Measurements from ENCODE around the gene MCOLN1. TPM values are rescaled to one million over a fixed set of nuclear protein-coding genes. Genes with fewer than 3 reads are reported as not detected.
A peak's percentile ranks its signal among the peaks of the same experiment; 100 is the strongest.

MCOLN1 gene
- total RNA-seq (10 to 100 TPM; 10.4 to 29.1 (median 13.4) TPM), polyA plus RNA-seq (10 to 100 TPM; 20.8 to 34.9 TPM)
- long read RNA-seq, donor 1, transcript MCOLN1-201 (14 exons, 2,082 nt): major isoform, 22 of 36 reads
- long read RNA-seq, donor 1, partial matches to known transcripts: 6 of 36 reads
- long read RNA-seq, donor 1, other reads (novel, unspliced or antisense): 4 of 36 reads
- long read RNA-seq, donor 2, transcript MCOLN1-201 (14 exons, 2,082 nt): major isoform, 24 of 39 reads
- long read RNA-seq, donor 2, partial matches to known transcripts: 7 of 39 reads
- long read RNA-seq, donor 2, other reads (novel, unspliced or antisense): 6 of 39 reads
- long read RNA-seq, donor 3, transcript MCOLN1-201 (14 exons, 2,082 nt): major isoform, 56 of 68 reads
- long read RNA-seq, donor 3, partial matches to known transcripts: 1 of 68 reads
- long read RNA-seq, donor 3, other reads (novel, unspliced or antisense): 10 of 68 reads

DNA sequence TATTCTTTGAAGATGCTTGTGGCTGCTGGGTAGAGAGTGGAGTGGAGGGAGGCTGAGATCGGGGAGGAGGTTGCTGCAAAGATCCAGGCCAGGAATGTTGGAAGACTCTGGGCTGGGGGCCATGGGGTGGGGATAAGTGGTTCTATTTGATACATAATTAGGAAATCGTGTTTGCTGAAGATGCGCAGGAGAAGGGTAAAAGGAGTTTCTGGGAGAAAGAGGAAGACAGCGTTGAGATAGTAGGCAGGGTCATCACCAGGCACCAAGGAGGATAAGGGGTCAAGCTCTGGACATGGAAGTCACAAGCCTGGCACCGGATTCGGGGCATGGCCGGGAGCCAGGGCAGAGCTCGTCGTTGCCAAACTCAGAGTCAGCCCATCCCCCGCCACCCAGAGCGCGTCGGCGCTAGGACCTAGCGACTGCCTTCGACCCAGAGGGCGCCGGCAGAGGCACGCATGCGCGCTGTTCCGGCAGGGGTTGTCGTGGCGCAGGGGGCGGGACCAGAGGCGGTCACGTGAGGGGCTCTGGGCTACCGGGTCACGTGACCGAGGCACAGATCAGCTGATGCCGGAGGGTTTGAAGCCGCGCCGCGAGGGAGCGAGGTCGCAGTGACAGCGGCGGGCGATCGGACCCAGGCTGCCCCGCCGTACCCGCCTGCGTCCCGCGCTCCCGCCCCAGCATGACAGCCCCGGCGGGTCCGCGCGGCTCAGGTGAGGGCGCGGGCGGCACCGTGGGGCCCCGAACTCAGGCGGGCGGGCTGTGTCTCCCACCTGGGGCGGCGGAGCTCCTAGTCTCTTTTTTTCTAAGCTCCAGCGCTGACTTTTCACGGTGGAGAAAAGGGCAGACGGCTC, at the start of gene MCOLN1:
Gene MCOLN1, plus strand, starts transcription at position 553 of the 851 bp plus-strand sequence. Its CDS starts 127 bp downstream, at position 680.
- peak within 1 kb of the TSS; percentile 76 to 98 (median 82) for H3K4me3 ChIP-seq
- peaks cover 0 to 49% (median 6%) of the 10 kb centered on the region in 9 donors for H3K36me3 ChIP-seq
- 1% methylated on average over 62 to 65 of the region's 65 CpGs for WGBS, 2 donors
- intact Hi-C loops (cut with DNase I): loop anchor here in 3 of 10 donors (5.0 to 10.0 kb wide), 2 partner anchors 35 to 127 kb away; partner anchors contain the start of gene PEX11G (in 2 of the 3)
- peak; percentile 99 to 100 for DNase-seq
- H3K27ac ChIP-seq: peak within 1 kb of the TSS in 9 of 10 donors; percentile 7 to 88 (median 62)
- ATAC-seq: peak; percentile 92 to 98 (median 94)
- H3K4me1 ChIP-seq: peaks cover 7 to 28% (median 20%) of the 10 kb centered on the region in 9 donors
- no peaks in the 10 kb centered on the region for H3K27me3 ChIP-seq
- no peaks in the 10 kb centered on the region for H3K9me3 ChIP-seq
- TF ChIP-seq, protein P1, sequence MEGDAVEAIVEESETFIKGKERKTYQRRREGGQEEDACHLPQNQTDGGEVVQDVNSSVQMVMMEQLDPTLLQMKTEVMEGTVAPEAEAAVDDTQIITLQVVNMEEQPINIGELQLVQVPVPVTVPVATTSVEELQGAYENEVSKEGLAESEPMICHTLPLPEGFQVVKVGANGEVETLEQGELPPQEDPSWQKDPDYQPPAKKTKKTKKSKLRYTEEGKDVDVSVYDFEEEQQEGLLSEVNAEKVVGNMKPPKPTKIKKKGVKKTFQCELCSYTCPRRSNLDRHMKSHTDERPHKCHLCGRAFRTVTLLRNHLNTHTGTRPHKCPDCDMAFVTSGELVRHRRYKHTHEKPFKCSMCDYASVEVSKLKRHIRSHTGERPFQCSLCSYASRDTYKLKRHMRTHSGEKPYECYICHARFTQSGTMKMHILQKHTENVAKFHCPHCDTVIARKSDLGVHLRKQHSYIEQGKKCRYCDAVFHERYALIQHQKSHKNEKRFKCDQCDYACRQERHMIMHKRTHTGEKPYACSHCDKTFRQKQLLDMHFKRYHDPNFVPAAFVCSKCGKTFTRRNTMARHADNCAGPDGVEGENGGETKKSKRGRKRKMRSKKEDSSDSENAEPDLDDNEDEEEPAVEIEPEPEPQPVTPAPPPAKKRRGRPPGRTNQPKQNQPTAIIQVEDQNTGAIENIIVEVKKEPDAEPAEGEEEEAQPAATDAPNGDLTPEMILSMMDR (IDR thresholded peaks at IDR 0.05): no peak

DNA sequence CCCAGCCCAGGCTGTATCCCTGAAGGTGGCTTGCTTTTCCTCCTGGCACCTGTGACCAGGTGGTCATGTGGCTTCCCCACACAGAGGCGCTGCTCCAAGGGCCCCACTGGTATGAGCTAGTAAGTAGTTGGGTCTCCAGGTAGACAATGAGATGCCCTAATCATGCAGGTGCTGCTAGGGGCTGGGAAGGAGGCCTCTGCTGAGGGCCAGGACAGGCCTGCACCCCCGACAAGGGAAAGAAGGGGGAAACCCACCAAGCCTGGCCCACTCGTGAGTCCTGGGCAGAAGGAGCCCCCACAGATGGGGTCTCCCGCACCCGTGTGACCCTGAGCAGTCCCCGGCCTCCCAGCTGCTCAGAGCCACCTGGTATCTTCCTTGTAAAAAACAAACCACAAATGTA, 46.8 kb upstream of the MCOLN1 start:
- no peaks in the 10 kb centered on the region for H3K27me3 ChIP-seq
- TF ChIP-seq, protein P1 (IDR thresholded peaks at IDR 0.05): no peak
- DNase-seq (no peak), ATAC-seq (no peak)
- peaks cover 0 to 28% (median 0%) of the 10 kb centered on the region in 9 donors for H3K4me1 ChIP-seq
- intact Hi-C loops (cut with DNase I): no loop called here
- WGBS, 2 donors: 88 to 92% methylated on average over 6 of the region's 6 CpGs
- no peak overlapping the region for H3K4me3 ChIP-seq
- peaks cover 0 to 19% (median 0%) of the 10 kb centered on the region in 9 donors for H3K36me3 ChIP-seq
- no peaks in the 10 kb centered on the region for H3K9me3 ChIP-seq
- no peak overlapping the region for H3K27ac ChIP-seq

DNA sequence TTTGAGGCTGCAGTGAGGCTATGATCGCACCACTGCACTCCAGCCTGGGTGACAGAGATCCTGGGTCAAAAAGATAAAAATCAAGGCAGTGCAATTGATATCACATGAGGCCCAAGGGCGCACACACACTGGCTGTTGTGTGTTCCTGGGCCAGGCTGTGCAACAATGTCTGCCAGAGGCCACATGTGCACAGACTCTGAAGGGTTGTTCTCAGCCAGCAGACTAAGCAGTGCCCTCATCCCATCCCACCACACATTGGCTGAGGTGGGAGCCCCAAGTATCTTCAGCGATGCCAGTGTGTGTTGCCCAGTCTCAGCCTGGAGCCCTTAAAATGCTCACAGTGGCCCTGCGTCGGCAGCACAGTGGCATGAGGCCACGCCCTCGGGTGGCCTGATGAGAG, 46.2 kb upstream of the MCOLN1 start:
- Histone ChIP-seq H3K27me3 (no peaks in the 10 kb centered on the region), H3K36me3 (peaks cover 0 to 13% (median 0%) of the 10 kb centered on the region in 9 donors), H3K9me3 (no peaks in the 10 kb centered on the region), H3K27ac (no peak overlapping the region), H3K4me1 (peaks cover 0 to 31% (median 0%) of the 10 kb centered on the region in 9 donors), H3K4me3 (no peak overlapping the region)
- no peak for ATAC-seq
- WGBS, 2 donors: 85 to 87% methylated on average over 7 of the region's 7 CpGs
- intact Hi-C loops (cut with DNase I): no loop called here
- no peak for DNase-seq
- TF ChIP-seq, protein P1 (IDR thresholded peaks at IDR 0.05): no peak

Measured in heart right ventricle (tissue), 16 donors.